HEK293T (cell line): ENCODE results near the gene RAB10.

Experiments used
- ARNT ChIP-seq: fragments of 450-650 bp; IDR thresholded peaks from 2 replicates; pipeline ENCODE4 v1.6.1; 2017; ENCODE audit warnings: mild to moderate bottlenecking
- FOXA1 ChIP-seq: fragments of 450-650 bp; IDR thresholded peaks from 2 replicates; pipeline ENCODE4 v1.6.1; 2016; ENCODE audit warnings: mild to moderate bottlenecking
- FOXK2 ChIP-seq: fragments of 450-650 bp; IDR thresholded peaks from 2 replicates; pipeline ENCODE4 v1.6.1; 2016; ENCODE audit warnings: mild to moderate bottlenecking
- FOXM1 ChIP-seq: fragments of 450-650 bp; IDR thresholded peaks from 2 replicates; pipeline ENCODE4 v1.6.1; 2017; ENCODE audit warnings: mild to moderate bottlenecking, borderline replicate concordance
- HDGF ChIP-seq: fragments of 450-650 bp; IDR thresholded peaks from 2 replicates; pipeline ENCODE4 v1.6.1; 2017; ENCODE audit warnings: antibody characterized with exemption, borderline replicate concordance
- NFRKB ChIP-seq: fragments of 450-650 bp; IDR thresholded peaks from 2 replicates; pipeline ENCODE4 v1.6.1; 2016; ENCODE audit warnings: mild to moderate bottlenecking, moderate library complexity
- SP1 ChIP-seq: fragments of 450-650 bp; IDR thresholded peaks from 2 replicates; pipeline ENCODE4 v1.6.1; 2017
- SUZ12 ChIP-seq: fragments of 450-650 bp; IDR thresholded peaks from 2 replicates; pipeline ENCODE4 v1.6.1; 2016; ENCODE audit warnings: mild to moderate bottlenecking
- ZNF384 ChIP-seq: fragments of 450-650 bp; IDR thresholded peaks from 2 replicates; pipeline ENCODE4 v1.6.1; 2016

GRCh38 chr2:26043109-26043508 lies 9.2 kb downstream of the RAB10 start:
- TF ChIP-seq SP1 (no peak), ARNT (no peak), FOXM1 (no peak), NFRKB (no peak), ZNF384 (no peak), SUZ12 (no peak), HDGF (no peak), FOXA1 (no peak), FOXK2 (no peak)
